Natural killer cell (primary cell): Measurements from ENCODE around the gene FTO. TPM values are rescaled to one million over a fixed set of nuclear protein-coding genes. Genes with fewer than 3 reads are reported as not detected.

ENCODE experiments used
- ATAC-seq, 3 donors: fragments of 150-1000 bp in 2 of 3; fragments of 200-7000 bp in 1 of 3; cut with Tn5 transposase; 1 replicate in 1 of 3; 2 replicates in 2 of 3; pipeline ENCODE4 v1.10.0; 2021; ENCODE audit warnings: mild to moderate bottlenecking in 2 of 3, moderate library complexity in 2 of 3
- DNase-seq, 2 donors: peaks; one replicate each; pipeline versions ENCODE4 v3.0.0 to v3.0.0-alpha.2; 2013 to 2021; ENCODE audit warnings: mixed read lengths in 1 of 2
- H3K27ac ChIP-seq: one replicate; pipeline ENCODE4 v1.5.1; 2013; ENCODE audit warnings: mild to moderate bottlenecking, low read length
- H3K27me3 ChIP-seq: one replicate; pipeline ENCODE4 v1.6.1; 2013; ENCODE audit warnings: low read length; ENCODE audit not compliant: control insufficient read depth, insufficient read depth
- H3K36me3 ChIP-seq: one replicate; pipeline ENCODE4 v1.6.1; 2013; ENCODE audit warnings: low read length; ENCODE audit not compliant: control insufficient read depth, insufficient read depth
- H3K4me1 ChIP-seq: one replicate; pipeline ENCODE4 v1.6.1; 2013; ENCODE audit warnings: low read length; ENCODE audit not compliant: control insufficient read depth, insufficient read depth
- H3K4me3 ChIP-seq: one replicate; pipeline ENCODE4 v1.5.1; 2013; ENCODE audit warnings: low read length
- H3K9me3 ChIP-seq: one replicate; pipeline ENCODE4 v1.6.1; 2013; ENCODE audit warnings: low read length; ENCODE audit not compliant: control insufficient read depth, insufficient read depth
- H3K27ac Mint-ChIP-seq, 2 donors: one replicate each; pipeline ENCODE4 v1.8.0; 2022; ENCODE audit warnings: mild to moderate bottlenecking in 2 of 2, mixed read lengths in 2 of 2, moderate library complexity in 1 of 2
- H3K27me3 Mint-ChIP-seq, 2 donors: one replicate each; pipeline ENCODE4 v1.8.0; 2022; ENCODE audit warnings: low read depth in 2 of 2, mixed read lengths in 2 of 2
- H3K36me3 Mint-ChIP-seq: one replicate; pipeline ENCODE4 v1.8.0; 2022; ENCODE audit warnings: mixed read lengths
- H3K4me1 Mint-ChIP-seq, 2 donors: one replicate each; pipeline ENCODE4 v1.8.0; 2022; ENCODE audit warnings: mixed read lengths in 2 of 2
- H3K4me3 Mint-ChIP-seq: one replicate; pipeline ENCODE4 v1.8.0; 2022; ENCODE audit warnings: mild to moderate bottlenecking, moderate library complexity, mixed read lengths
- H3K9me3 Mint-ChIP-seq, 2 donors: one replicate each; pipeline ENCODE4 v1.8.0; 2022; ENCODE audit warnings: mixed read lengths in 2 of 2
- WGBS: methylation state at CpG from one replicate; pipeline ENCODE4 v1.1.7; 2013; ENCODE audit warnings: missing lambda C conversion rate; ENCODE audit not compliant: insufficient coverage; 5-methylcytosine and 5-hydroxymethylcytosine counted together
- intact Hi-C: fragments of 100-400 bp; cut with micrococcal nuclease; formaldehyde crosslinking; loops from one replicate; pipeline ENCODE4 v1.14.2; 2022
- total RNA-seq, 4 donors: library from RNA; stranded (reverse); fragments of 120-200 nt in 1 of 4; gene quantifications; one replicate each; pipeline versions ENCODE4 v1.2.3 to v1.2.4, GENCODE V29; 2013 to 2022
- TF ChIP-seq, protein P1 (sequence below): fragments of 200-600 bp; IDR thresholded peaks from one replicate; pipeline ENCODE4 v1.8.0; 2022; ENCODE audit warnings: antibody characterized with exemption

The FTO gene
- total RNA-seq, 3 donors from 2014 or later (not counting 1 experiment from before 2014, with no cell fraction given) = 55.4 to 70.5 (median 55.4) TPM

DNA sequence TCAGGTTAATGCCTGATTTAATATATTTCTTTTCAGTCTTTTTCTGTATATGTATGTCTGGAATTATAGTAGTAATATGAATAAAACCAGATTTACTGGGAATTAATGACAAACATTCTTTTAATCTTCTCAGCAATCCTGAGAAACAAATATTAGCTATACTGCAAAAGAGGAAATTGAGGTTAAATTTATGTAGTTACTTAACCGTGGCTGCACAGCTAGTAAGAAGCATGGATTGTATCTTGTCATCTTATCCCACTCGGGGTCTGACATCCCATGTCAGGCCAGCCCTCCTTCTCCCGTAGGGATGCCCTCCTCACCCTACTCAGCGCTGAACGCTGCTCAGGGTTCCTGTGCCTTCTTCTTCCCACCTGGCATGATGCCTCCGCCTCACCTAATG is 143.0 kb downstream of the FTO start:
- intact Hi-C loops = no loop called here
- Histone ChIP-seq H3K27ac (no peak overlapping the region), H3K4me3 (no peak overlapping the region), H3K27me3 (no peaks in the 10 kb centered on the region), H3K9me3 (no peaks in the 10 kb centered on the region), H3K36me3 (peaks cover 2% of the 10 kb centered on the region), H3K4me1 (no peaks in the 10 kb centered on the region)
- Mint-ChIP-seq H3K4me1 (peaks cover 0 to 6% of the 10 kb centered on the region in 2 donors), H3K36me3 (peaks cover 7% of the 10 kb centered on the region), H3K9me3 (no peaks in the 10 kb centered on the region), H3K4me3 (no peak overlapping the region), H3K27ac (no peak overlapping the region), H3K27me3 (no peaks in the 10 kb centered on the region)
- DNase-seq (no peak), ATAC-seq (no peak)
- WGBS = 42% methylated on average over 6 of the region's 6 CpGs
- TF ChIP-seq, protein P1, sequence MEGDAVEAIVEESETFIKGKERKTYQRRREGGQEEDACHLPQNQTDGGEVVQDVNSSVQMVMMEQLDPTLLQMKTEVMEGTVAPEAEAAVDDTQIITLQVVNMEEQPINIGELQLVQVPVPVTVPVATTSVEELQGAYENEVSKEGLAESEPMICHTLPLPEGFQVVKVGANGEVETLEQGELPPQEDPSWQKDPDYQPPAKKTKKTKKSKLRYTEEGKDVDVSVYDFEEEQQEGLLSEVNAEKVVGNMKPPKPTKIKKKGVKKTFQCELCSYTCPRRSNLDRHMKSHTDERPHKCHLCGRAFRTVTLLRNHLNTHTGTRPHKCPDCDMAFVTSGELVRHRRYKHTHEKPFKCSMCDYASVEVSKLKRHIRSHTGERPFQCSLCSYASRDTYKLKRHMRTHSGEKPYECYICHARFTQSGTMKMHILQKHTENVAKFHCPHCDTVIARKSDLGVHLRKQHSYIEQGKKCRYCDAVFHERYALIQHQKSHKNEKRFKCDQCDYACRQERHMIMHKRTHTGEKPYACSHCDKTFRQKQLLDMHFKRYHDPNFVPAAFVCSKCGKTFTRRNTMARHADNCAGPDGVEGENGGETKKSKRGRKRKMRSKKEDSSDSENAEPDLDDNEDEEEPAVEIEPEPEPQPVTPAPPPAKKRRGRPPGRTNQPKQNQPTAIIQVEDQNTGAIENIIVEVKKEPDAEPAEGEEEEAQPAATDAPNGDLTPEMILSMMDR = no peak

GRCh38 chr16:53848277-53848942 is 144.5 kb downstream of the FTO start:
- WGBS = 81% methylated on average over 3 of the region's 3 CpGs
- TF ChIP-seq, protein P1 = no peak
- Histone ChIP-seq H3K9me3 (no peaks in the 10 kb centered on the region), H3K27me3 (no peaks in the 10 kb centered on the region), H3K27ac (no peak overlapping the region), H3K36me3 (peaks cover 2% of the 10 kb centered on the region), H3K4me3 (no peak overlapping the region), H3K4me1 (no peaks in the 10 kb centered on the region)
- no peak overlapping the region for H3K4me3 Mint-ChIP-seq
- ATAC-seq (no peak), DNase-seq (no peak)
- H3K27me3 Mint-ChIP-seq = no peaks in the 10 kb centered on the region
- H3K36me3 Mint-ChIP-seq = peaks cover 7% of the 10 kb centered on the region
- intact Hi-C loops = no loop called here
- H3K4me1 Mint-ChIP-seq = peaks cover 0 to 9% of the 10 kb centered on the region in 2 donors
- no peaks in the 10 kb centered on the region for H3K9me3 Mint-ChIP-seq
- peak overlapping the region in 1 of 2 donors; percentile 47 for H3K27ac Mint-ChIP-seq

DNA sequence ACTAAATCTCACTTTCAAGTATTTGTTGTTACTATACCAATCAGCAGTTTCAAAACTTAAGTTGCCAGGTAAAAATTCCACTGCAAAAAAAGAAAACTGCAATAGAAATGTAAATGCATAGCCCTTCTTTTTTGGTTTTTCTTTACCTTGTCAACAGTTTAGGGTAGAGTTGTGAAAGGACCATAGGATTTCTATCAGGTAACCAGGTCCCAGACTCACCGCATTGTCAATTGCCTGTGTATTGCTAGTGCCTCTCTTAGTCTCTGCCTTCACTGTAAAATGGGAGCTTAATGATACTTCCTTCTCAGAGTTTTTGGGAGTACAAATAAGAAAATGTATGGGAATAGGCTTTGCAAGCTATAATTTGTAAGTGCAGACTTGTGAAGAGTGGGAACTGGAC is 145.0 kb downstream of the FTO start:
- peaks cover 0 to 9% of the 10 kb centered on the region in 2 donors for H3K4me1 Mint-ChIP-seq
- Histone ChIP-seq H3K4me1 (no peaks in the 10 kb centered on the region), H3K36me3 (peaks cover 2% of the 10 kb centered on the region), H3K27ac (no peak overlapping the region), H3K4me3 (no peak overlapping the region), H3K27me3 (no peaks in the 10 kb centered on the region), H3K9me3 (no peaks in the 10 kb centered on the region)
- no peak for DNase-seq
- no peaks in the 10 kb centered on the region for H3K9me3 Mint-ChIP-seq
- 100% methylated on average over 1 of the region's 1 CpG for WGBS
- no peaks in the 10 kb centered on the region for H3K27me3 Mint-ChIP-seq
- no peak overlapping the region for H3K4me3 Mint-ChIP-seq
- no peak for ATAC-seq
- TF ChIP-seq, protein P1 = no peak
- intact Hi-C loops = no loop called here
- H3K27ac Mint-ChIP-seq = peak overlapping the region in 1 of 2 donors; percentile 47
- peaks cover 7% of the 10 kb centered on the region for H3K36me3 Mint-ChIP-seq

DNA sequence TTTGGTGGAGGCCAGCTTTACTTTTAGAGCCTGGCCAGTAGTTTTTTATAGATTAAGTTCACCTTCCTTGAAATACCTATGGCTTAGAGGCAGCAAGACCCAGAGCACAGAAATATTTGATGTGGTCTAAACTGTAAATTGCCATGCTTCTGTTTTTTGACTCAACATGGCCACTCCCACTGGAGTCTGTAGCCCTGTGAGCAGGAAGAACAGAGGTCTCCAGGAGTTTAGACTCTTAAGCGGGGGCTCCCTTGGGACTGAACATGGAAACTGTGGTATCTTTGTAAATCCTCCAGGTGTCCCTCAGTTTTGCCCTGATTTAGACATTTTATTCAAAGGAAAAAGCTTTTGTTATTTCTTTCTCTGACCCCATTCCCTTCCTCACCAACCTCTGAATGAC is 145.6 kb downstream of the FTO start:
- H3K9me3 ChIP-seq = no peaks in the 10 kb centered on the region
- H3K27me3 Mint-ChIP-seq = no peaks in the 10 kb centered on the region
- H3K27ac ChIP-seq = no peak overlapping the region
- H3K36me3 Mint-ChIP-seq = peaks cover 7% of the 10 kb centered on the region
- 71% methylated on average over 1 of the region's 1 CpG for WGBS
- no peak overlapping the region for H3K27ac Mint-ChIP-seq
- ATAC-seq (no peak), DNase-seq (no peak)
- no peak overlapping the region for H3K4me3 ChIP-seq
- intact Hi-C loops = no loop called here
- H3K4me3 Mint-ChIP-seq = no peak overlapping the region
- H3K27me3 ChIP-seq = no peaks in the 10 kb centered on the region
- no peaks in the 10 kb centered on the region for H3K4me1 ChIP-seq
- TF ChIP-seq, protein P1 = no peak
- peaks cover 2% of the 10 kb centered on the region for H3K36me3 ChIP-seq
- H3K9me3 Mint-ChIP-seq = peaks cover 0 to under 1% of the 10 kb centered on the region in 2 donors
- peaks cover 0 to 9% of the 10 kb centered on the region in 2 donors for H3K4me1 Mint-ChIP-seq
